Vagina (tissue), 2 donors: ENCODE results near the gene PRSS33. TPM values are rescaled to one million over a fixed set of nuclear protein-coding genes. Genes with fewer than 3 reads are reported as not detected.

Experiments
- DNase-seq, 2 donors: peaks; one replicate each; pipeline ENCODE4 v3.0.0-alpha.2; 2017; ENCODE audit errors: extremely low spot score in 2 of 2
- H3K27ac ChIP-seq: fragments of 200-600 bp; sonication (generic); one replicate; pipeline ENCODE4 v1.5.1; 2019
- H3K27me3 ChIP-seq: fragments of 200-600 bp; sonication (generic); one replicate; pipeline ENCODE4 v1.5.1; 2019
- H3K36me3 ChIP-seq, 2 donors: fragments of 200-600 bp; sonication (generic); one replicate each; pipeline ENCODE4 v1.5.1; 2017 to 2019
- H3K4me1 ChIP-seq: fragments of 200-600 bp; sonication (generic); one replicate; pipeline ENCODE4 v1.5.1; 2019
- H3K4me3 ChIP-seq, 2 donors: fragments of 200-600 bp; sonication (generic); 1 replicate in 1 of 2; 2 replicates in 1 of 2; pipeline ENCODE4 v1.5.1; 2016 to 2019
- H3K9me3 ChIP-seq: fragments of 200-600 bp; sonication (generic); one replicate; pipeline ENCODE4 v1.5.1; 2019
- CTCF ChIP-seq, 3 experiments: fragments of 450-650 bp in 2 of 3; fragments of 200-600 bp in 1 of 3; sonication (generic) in 1 of 3; IDR thresholded peaks; one replicate each; pipeline ENCODE4 v1.5.1; 2017 to 2019; ENCODE audit warnings: antibody characterized with exemption in 3 of 3, mild to moderate bottlenecking in 2 of 3, moderate library complexity in 2 of 3
- POLR2A ChIP-seq, 2 donors: fragments of 450-650 bp; IDR thresholded peaks; one replicate each; pipeline ENCODE4 v1.6.1; 2017; ENCODE audit warnings: antibody characterized with exemption in 2 of 2, mild to moderate bottlenecking in 2 of 2, moderate library complexity in 2 of 2
- POLR2AphosphoS5 ChIP-seq, 2 donors: sonication (generic); formaldehyde crosslinking; IDR thresholded peaks; one replicate each; pipeline ENCODE4 v1.9.0; 2017; ENCODE audit warnings: antibody characterized with exemption in 2 of 2, mild to moderate bottlenecking in 2 of 2, low read depth in 1 of 2; ENCODE audit not compliant: insufficient read depth in 1 of 2
- intact Hi-C: fragments of 100-400 bp; cut with DNase I; formaldehyde crosslinking; loops from one replicate; pipeline ENCODE4 v1.15.1; 2023
- total RNA-seq: library from RNA; depleted of rRNA; stranded (reverse); fragments of >200 nt; gene quantifications from one replicate; pipeline ENCODE4 v1.2.3, GENCODE V29; 2016

The PRSS33 gene
- total RNA-seq, 1 donor from 2014 or later, result not detected

- Histone ChIP-seq H3K9me3 (no peaks in the 10 kb centered on the region), H3K27ac (peak overlapping the region; percentile 98), H3K27me3 (no peaks in the 10 kb centered on the region), H3K36me3 (peaks cover 0 to 6% of the 10 kb centered on the region in 2 donors), H3K4me1 (peaks cover 42% of the 10 kb centered on the region), H3K4me3 (peak overlapping the region; percentile 80 to 97)
- DNase-seq, result no peak
- intact Hi-C loops, result no loop called here
- TF ChIP-seq POLR2AphosphoS5 (IDR thresholded peaks at IDR 0.05; ENCODE audit: insufficient read depth in 1 of 2, low read depth in 1 of 2), result no peak
- TF ChIP-seq POLR2A (IDR thresholded peaks at IDR 0.05), result no peak
- no peak for TF ChIP-seq CTCF (IDR thresholded peaks at IDR 0.05)
These were observed 35.8 kb downstream of the PRSS33 start for GRCh38 chr16:2751577-2752034.

DNA sequence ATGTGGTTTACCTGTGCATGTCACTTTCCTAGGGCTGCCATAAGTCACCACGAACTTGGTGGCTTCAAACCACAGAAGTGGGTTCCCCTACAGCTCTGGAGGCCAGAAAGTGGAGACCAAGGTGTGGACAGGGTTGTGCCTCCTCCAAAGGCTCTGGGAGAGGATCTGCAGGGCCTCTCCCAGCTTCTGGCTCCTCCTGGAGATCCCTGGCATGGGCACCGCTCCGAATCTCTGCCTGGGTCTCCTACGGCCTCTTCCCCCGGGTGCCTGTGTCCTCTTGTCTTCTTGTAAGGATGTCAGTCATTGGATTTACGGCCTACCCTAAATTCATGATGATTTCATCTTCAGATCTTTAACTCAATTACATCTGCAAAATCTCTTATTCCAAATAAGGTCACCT, 37.4 kb downstream of the PRSS33 start:
- Histone ChIP-seq H3K9me3 (no peaks in the 10 kb centered on the region), H3K4me3 (no peak overlapping the region), H3K27me3 (no peaks in the 10 kb centered on the region), H3K4me1 (peaks cover 25% of the 10 kb centered on the region), H3K27ac (no peak overlapping the region), H3K36me3 (no peaks in the 10 kb centered on the region)
- TF ChIP-seq POLR2AphosphoS5 (IDR thresholded peaks at IDR 0.05; ENCODE audit: insufficient read depth in 1 of 2, low read depth in 1 of 2) (no peak), CTCF (IDR thresholded peaks at IDR 0.05) (no peak), POLR2A (IDR thresholded peaks at IDR 0.05) (no peak)
- no peak for DNase-seq
- intact Hi-C loops, result no loop called here

GRCh38 chr16:2749476-2749875, 37.9 kb downstream of the PRSS33 start:
- Histone ChIP-seq H3K27me3 (no peaks in the 10 kb centered on the region), H3K27ac (no peak overlapping the region), H3K9me3 (no peaks in the 10 kb centered on the region), H3K36me3 (no peaks in the 10 kb centered on the region), H3K4me1 (peaks cover 21% of the 10 kb centered on the region), H3K4me3 (no peak overlapping the region)
- no peak for DNase-seq
- no peak for TF ChIP-seq CTCF (IDR thresholded peaks at IDR 0.05)
- no peak for TF ChIP-seq POLR2AphosphoS5 (IDR thresholded peaks at IDR 0.05; ENCODE audit: insufficient read depth in 1 of 2, low read depth in 1 of 2)
- TF ChIP-seq POLR2A (IDR thresholded peaks at IDR 0.05), result no peak
- intact Hi-C loops, result no loop called here

DNA sequence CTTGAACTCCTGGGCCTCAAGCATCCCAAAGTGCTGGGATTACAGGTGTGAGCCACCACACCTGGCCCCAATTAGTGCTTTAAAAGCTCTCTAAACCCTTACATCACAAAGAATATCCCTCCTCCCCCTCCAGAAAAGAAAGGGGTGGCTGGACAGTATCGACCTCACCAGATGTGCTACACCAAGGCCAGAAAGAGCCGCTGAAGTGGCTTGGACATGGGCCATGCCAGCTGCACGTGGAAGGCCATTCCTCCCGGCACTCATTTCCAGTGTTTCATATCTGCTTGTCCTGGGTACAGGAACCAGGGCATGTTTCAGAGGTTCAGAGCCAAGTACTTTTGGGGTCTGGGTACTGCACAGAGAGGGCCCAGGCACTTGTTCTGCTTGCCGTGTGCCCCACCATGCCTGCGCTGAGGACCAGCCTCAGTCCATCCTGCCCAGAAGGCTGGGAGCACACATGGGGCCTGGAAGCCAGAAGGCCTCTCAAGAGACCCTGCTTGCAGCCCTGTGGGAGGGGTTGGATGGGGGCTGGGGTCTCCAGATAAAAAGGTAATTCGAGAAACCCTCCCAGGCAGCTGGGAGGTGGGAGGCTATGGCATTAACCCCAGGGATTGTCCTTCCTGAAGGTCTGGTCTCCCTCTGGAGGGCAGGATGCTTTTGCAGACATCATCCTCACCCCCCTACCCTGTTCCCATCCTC, 38.5 kb downstream of the PRSS33 start:
- no peak overlapping the region for H3K27ac ChIP-seq
- no peak overlapping the region for H3K4me3 ChIP-seq
- intact Hi-C loops, result no loop called here
- H3K36me3 ChIP-seq, result no peaks in the 10 kb centered on the region
- no peaks in the 10 kb centered on the region for H3K9me3 ChIP-seq
- H3K4me1 ChIP-seq, result peaks cover 15% of the 10 kb centered on the region
- H3K27me3 ChIP-seq, result no peaks in the 10 kb centered on the region
- no peak for DNase-seq
- TF ChIP-seq CTCF (IDR thresholded peaks at IDR 0.05) (no peak), POLR2A (IDR thresholded peaks at IDR 0.05) (no peak), POLR2AphosphoS5 (IDR thresholded peaks at IDR 0.05; ENCODE audit: insufficient read depth in 1 of 2, low read depth in 1 of 2) (no peak)

DNA sequence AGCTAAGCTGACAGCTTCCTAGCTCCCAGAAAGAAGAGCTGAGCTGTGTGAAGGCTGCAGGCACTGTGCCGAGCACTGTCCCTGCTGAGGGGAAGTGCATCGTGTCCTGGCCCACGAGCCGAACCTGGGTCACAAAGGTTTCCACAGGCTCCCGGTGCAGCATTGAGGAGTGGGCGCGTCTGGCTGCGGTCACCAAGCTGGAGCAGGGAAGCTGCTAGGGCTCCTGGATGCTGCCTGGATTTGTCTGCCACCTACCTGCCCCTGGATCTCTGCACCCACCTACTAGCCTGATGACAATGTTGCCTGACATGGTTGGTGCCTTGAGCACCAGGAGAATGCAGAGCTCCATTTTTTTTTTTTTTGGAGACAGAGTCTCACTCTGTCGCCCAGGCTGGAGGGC, 41.4 kb downstream of the PRSS33 start:
- intact Hi-C loops, result no loop called here
- Histone ChIP-seq H3K9me3 (no peaks in the 10 kb centered on the region), H3K4me1 (no peaks in the 10 kb centered on the region), H3K27ac (no peak overlapping the region), H3K36me3 (no peaks in the 10 kb centered on the region), H3K27me3 (no peaks in the 10 kb centered on the region), H3K4me3 (no peak overlapping the region)
- DNase-seq, result no peak
- TF ChIP-seq CTCF (IDR thresholded peaks at IDR 0.05), result no peak
- TF ChIP-seq POLR2AphosphoS5 (IDR thresholded peaks at IDR 0.05; ENCODE audit: insufficient read depth in 1 of 2, low read depth in 1 of 2), result no peak
- TF ChIP-seq POLR2A (IDR thresholded peaks at IDR 0.05), result no peak
